H1 (cell line): ENCODE data around the gene NDUFAF7. TPM values are rescaled to one million over a fixed set of nuclear protein-coding genes. Genes with fewer than 3 reads are reported as not detected.
A peak's percentile ranks its signal among the peaks of the same experiment; 100 is the strongest.

ENCODE experiments used
- CTCF ChIA-PET: fragments of 300-600 bp; sonication (Branson Sonifier 250); formaldehyde crosslinking; loops from one replicate; lab custom pipeline; 2021; ENCODE audit not compliant: partially characterized antibody; lab: Charles Lee
- POLR2A ChIA-PET: fragments of 300-600 bp; sonication (Branson Sonifier 250); formaldehyde crosslinking; loops from one replicate; lab custom pipeline; 2021; ENCODE audit warnings: inconsistent platforms; ENCODE audit not compliant: partially characterized antibody; lab: Charles Lee
- DNase-seq, 2 experiments: peaks; one replicate each; pipeline versions ENCODE4 v3.0.0 to v3.0.0-alpha.2; 2010 to 2022; ENCODE audit warnings: low spot score in 2 of 2, low read depth in 1 of 2, mixed read lengths in 1 of 2
- FAIRE-seq: peaks from 2 replicates; lab custom pipeline; 2011; peaks lifted over from hg19 to GRCh38; lab: Jason Lieb, UNC
- H2AFZ ChIP-seq: 2 replicates; pipeline ENCODE4 v1.8.1; 2012; ENCODE audit warnings: low read length, inconsistent platforms
- H2AK5ac ChIP-seq: 2 replicates; pipeline ENCODE4 v1.6.1; 2013; ENCODE audit warnings: low read depth, low read length
- H2BK120ac ChIP-seq: replicated peaks from 2 replicates; pipeline ENCODE3; 2013; ENCODE audit warnings: low read depth, low read length, inconsistent platforms
- H2BK12ac ChIP-seq: 2 replicates; pipeline ENCODE4 v1.6.1; 2013; ENCODE audit warnings: low read depth, low read length
- H2BK15ac ChIP-seq: 2 replicates; pipeline ENCODE4 v1.6.1; 2013; ENCODE audit warnings: low read length
- H2BK20ac ChIP-seq: 2 replicates; pipeline ENCODE4 v1.6.1; 2013; ENCODE audit warnings: low read length
- H2BK5ac ChIP-seq: 2 replicates; pipeline ENCODE4 v1.6.1; 2013; ENCODE audit warnings: low read depth, low read length
- H3K14ac ChIP-seq: 2 replicates; pipeline ENCODE4 v1.6.1; 2013; ENCODE audit warnings: inconsistent platforms; ENCODE audit not compliant: insufficient read length
- H3K18ac ChIP-seq: 2 replicates; pipeline ENCODE4 v1.6.1; 2013; ENCODE audit warnings: low read length; ENCODE audit errors: extremely low read depth
- H3K23ac ChIP-seq: 2 replicates; pipeline ENCODE4 v1.6.1; 2013; ENCODE audit warnings: inconsistent platforms; ENCODE audit not compliant: insufficient read length
- H3K23me2 ChIP-seq: 2 replicates; pipeline ENCODE4 v1.6.1; 2013; ENCODE audit warnings: low read depth, low read length
- H3K27ac ChIP-seq: 2 replicates; pipeline ENCODE4 v1.6.1; 2011; ENCODE audit warnings: low read depth, low read length, inconsistent platforms
- H3K27me3 ChIP-seq, 4 experiments: replicated peaks in 1 of 4; 1 replicate in 1 of 4; 2 replicates in 3 of 4; pipeline versions ENCODE4 v1.6.1 to v1.8.1; 2011 to 2013; ENCODE audit warnings: low read length in 3 of 4, mild to moderate bottlenecking in 3 of 4, inconsistent platforms in 2 of 4, mixed read lengths in 2 of 4, moderate library complexity in 1 of 4; ENCODE audit not compliant: control insufficient read depth in 3 of 4, insufficient read depth in 3 of 4; ENCODE audit errors: extremely low read depth in 1 of 4
- H3K36me3 ChIP-seq, 4 experiments: 2 replicates each; pipeline versions ENCODE4 v1.6.1 to v1.8.1; 2011 to 2013; ENCODE audit warnings: mild to moderate bottlenecking in 4 of 4, low read length in 3 of 4, moderate library complexity in 2 of 4, control low read depth in 1 of 4, inconsistent platforms in 1 of 4; ENCODE audit not compliant: insufficient read depth in 4 of 4, control insufficient read depth in 2 of 4
- H3K4ac ChIP-seq: replicated peaks from 2 replicates; pipeline ENCODE3; 2013; ENCODE audit warnings: low read length, low read depth, mixed read lengths, inconsistent platforms; ENCODE audit not compliant: insufficient read length
- H3K4me1 ChIP-seq, 4 experiments: replicated peaks in 1 of 4; 1 replicate in 1 of 4; 2 replicates in 3 of 4; pipeline versions ENCODE4 v1.6.1 to v1.8.1; 2011 to 2013; ENCODE audit warnings: low read length in 3 of 4, inconsistent platforms in 2 of 4, mixed read lengths in 1 of 4; ENCODE audit not compliant: insufficient read depth in 4 of 4, control insufficient read depth in 3 of 4
- H3K4me2 ChIP-seq, 2 experiments: 2 replicates each; pipeline versions ENCODE4 v1.6.1 to v1.8.1; 2011 to 2013; ENCODE audit warnings: low read depth in 2 of 2, low read length in 2 of 2, control low read depth in 1 of 2, inconsistent platforms in 1 of 2, mild to moderate bottlenecking in 1 of 2; ENCODE audit not compliant: insufficient read depth in 1 of 2
- H3K4me3 ChIP-seq, 4 experiments: fragments of 200-600, 300-600 bp in 1 of 4; sonication (generic), shearing (Covaris generic), sonication (Bioruptor Twin) in 1 of 4; 2 replicates each; pipeline versions ENCODE4 v1.5.1 to v1.8.1; 2011 to 2016; ENCODE audit warnings: low read length in 4 of 4, low read depth in 3 of 4, control low read depth in 2 of 4, inconsistent platforms in 2 of 4, mild to moderate bottlenecking in 2 of 4, mixed read lengths in 1 of 4, moderate library complexity in 1 of 4; ENCODE audit not compliant: insufficient read depth in 2 of 4; ENCODE audit errors: extremely low read depth in 1 of 4
- H3K56ac ChIP-seq: replicated peaks from 2 replicates; pipeline ENCODE3; 2013; ENCODE audit warnings: low read depth, mild to moderate bottlenecking, mixed read lengths, low read length, inconsistent platforms; ENCODE audit not compliant: insufficient read length
- H3K79me1 ChIP-seq: 2 replicates; pipeline ENCODE4 v1.6.1; 2013; ENCODE audit warnings: low read depth, low read length, control low read depth
- H3K79me2 ChIP-seq, 2 experiments: 2 replicates each; pipeline versions ENCODE4 v1.6.1 to v1.8.1; 2012 to 2013; ENCODE audit warnings: low read length in 2 of 2, mild to moderate bottlenecking in 2 of 2, inconsistent platforms in 1 of 2; ENCODE audit not compliant: insufficient read depth in 2 of 2, control insufficient read depth in 1 of 2
- H3K9ac ChIP-seq, 4 experiments: replicated peaks in 1 of 4; 1 replicate in 1 of 4; 2 replicates in 3 of 4; pipeline versions ENCODE4 v1.6.1 to v1.8.1; 2011 to 2013; ENCODE audit warnings: low read depth in 3 of 4, low read length in 3 of 4, control low read depth in 2 of 4, mild to moderate bottlenecking in 2 of 4, moderate library complexity in 2 of 4, inconsistent platforms in 1 of 4; ENCODE audit errors: extremely low read depth in 1 of 4
- H3K9me3 ChIP-seq, 2 experiments: 2 replicates each; pipeline versions ENCODE4 v1.6.1 to v1.8.1; 2012 to 2013; ENCODE audit warnings: mild to moderate bottlenecking in 2 of 2, moderate library complexity in 2 of 2, control low read depth in 1 of 2, inconsistent platforms in 1 of 2, low read depth in 1 of 2, low read length in 1 of 2, mixed read lengths in 1 of 2; ENCODE audit not compliant: insufficient read depth in 2 of 2
- H4K20me1 ChIP-seq, 2 experiments: replicated peaks in 1 of 2; 2 replicates each; pipeline versions ENCODE3 to v1.8.1; 2011 to 2013; ENCODE audit warnings: inconsistent platforms in 2 of 2, low read length in 2 of 2, mild to moderate bottlenecking in 1 of 2; ENCODE audit not compliant: insufficient read depth in 2 of 2, control insufficient read depth in 1 of 2
- H4K5ac ChIP-seq: 2 replicates; pipeline ENCODE4 v1.6.1; 2013; ENCODE audit warnings: low read length, low read depth, mixed read lengths, inconsistent platforms; ENCODE audit not compliant: insufficient read length
- H4K8ac ChIP-seq: 2 replicates; pipeline ENCODE4 v1.8.0; 2013; ENCODE audit warnings: mild to moderate bottlenecking, moderate library complexity, low read length, inconsistent platforms; ENCODE audit not compliant: insufficient read depth; ENCODE audit errors: extremely low read depth
- H4K91ac ChIP-seq: replicated peaks from 2 replicates; pipeline ENCODE3; 2013; ENCODE audit warnings: low read length, mixed read lengths, inconsistent platforms; ENCODE audit not compliant: insufficient read length
- ASH2L ChIP-seq: fragments of 200-600, 300-600 bp; sonication (generic); IDR thresholded peaks from one replicate; pipeline ENCODE4 v1.7.1; 2017; ENCODE audit warnings: low read length
- CBX8 ChIP-seq: fragments of 300-800, 300-1000 bp; sonication (generic); IDR thresholded peaks from 2 replicates; pipeline ENCODE4 v1.7.1; 2016; ENCODE audit warnings: low read depth, low read length, borderline replicate concordance
- HDAC2 ChIP-seq, 2 experiments: fragments of 300-600 bp in 1 of 2; sonication (generic) in 1 of 2; IDR thresholded peaks; 2 replicates each; pipeline ENCODE4 v1.6.1; 2011 to 2012; ENCODE audit warnings: low read depth in 2 of 2, low read length in 2 of 2, mild to moderate bottlenecking in 2 of 2, moderate library complexity in 2 of 2, borderline replicate concordance in 1 of 2, inconsistent platforms in 1 of 2
- MAX ChIP-seq: IDR thresholded peaks from 2 replicates; pipeline ENCODE4 v1.6.1; 2012; ENCODE audit warnings: inconsistent platforms
- POLR2AphosphoS5 ChIP-seq: IDR thresholded peaks from 2 replicates; pipeline ENCODE4 v1.6.1; 2011; ENCODE audit warnings: low read depth, low read length
- RBBP5 ChIP-seq: IDR thresholded peaks from 2 replicates; pipeline ENCODE4 v1.7.1; 2012; ENCODE audit warnings: low read depth, mild to moderate bottlenecking, inconsistent platforms, low read length, moderate library complexity, borderline replicate concordance
- SAP30 ChIP-seq: fragments of 300-600 bp; sonication (generic); IDR thresholded peaks from 2 replicates; pipeline ENCODE4 v1.7.1; 2012; ENCODE audit warnings: low read length, moderate library complexity, mild to moderate bottlenecking, inconsistent platforms; ENCODE audit not compliant: insufficient read depth, insufficient replicate concordance
- SIN3A ChIP-seq, 2 experiments: IDR thresholded peaks in 1 of 2; conservative IDR thresholded peaks in 1 of 2; 2 replicates each; pipeline ENCODE4 v1.6.1; 2011 to 2012; ENCODE audit warnings: low read length in 2 of 2, improper control_type of control experiment in 1 of 2, low read depth in 1 of 2, mild to moderate bottlenecking in 1 of 2
- TAF1 ChIP-seq: IDR thresholded peaks from 2 replicates; pipeline ENCODE4 v1.6.1; 2011; ENCODE audit warnings: mild to moderate bottlenecking, low read depth, low read length
- WGBS, 2 experiments: shearing (Covaris generic) in 1 of 2; methylation state at CpG; one replicate each; pipeline versions ENCODE4 v1.1.6 to v1.1.7; 2013 to 2015; ENCODE audit warnings: low lambda C conversion rate in 2 of 2, mixed read lengths in 2 of 2, inconsistent platforms in 1 of 2, low coverage in 1 of 2, missing lambda C conversion rate in 1 of 2; ENCODE audit not compliant: insufficient replicate concordance in 2 of 2, insufficient coverage in 1 of 2, insufficient read length in 1 of 2; ENCODE audit errors: extremely low coverage in 1 of 2, missing lambda C conversion rate in 1 of 2; 5-methylcytosine and 5-hydroxymethylcytosine counted together
- polyA plus RNA-seq, 7 experiments: library from polyadenylated mRNA; depleted of rRNA in 3 of 7; stranded (reverse) in 5 of 7; unstranded in 2 of 7; fragments of >200 nt in 5 of 7; fragments of 200-250 nt in 2 of 7; gene quantifications; 1 replicate in 5 of 7; 2 replicates in 1 of 7; 4 replicates in 1 of 7; pipeline versions ENCODE4 v1.2.1 to v1.2.3, GENCODE V29; 2011 to 2013; ENCODE audit warnings: missing spikeins in 2 of 7, mixed read lengths in 2 of 7
- total RNA-seq: library from RNA; stranded (reverse); fragmentation: NEBNext Ultra II Directional; extraction: Animal tissue kit (Norgen Biotek cat#: 25700); gene quantifications from 2 replicates; pipeline ENCODE4 v1.2.1, GENCODE V29; 2021

Gene NDUFAF7
- total and polyA plus RNA-seq, 2 of the 8 experiments (the other 6 are each of a cell fraction or from before 2014, with no cell fraction given), result 50.2 to 56.0 TPM

GRCh38 chr2:37196320-37197195, 34.9 kb upstream of the NDUFAF7 start, which contains the start of gene CEBPZOS:
TSS of gene CEBPZOS (plus strand) at chr2:37196496. CDS start at chr2:37199705, 3,209 bp downstream.
- 42% methylated on average over 70 of the region's 72 CpGs; no CpG with 5 or more reads in 1 of the 2 experiments for WGBS, 2 experiments
- H3K4me1 ChIP-seq, result peaks cover 4 to 25% (median 8%) of the 10 kb centered on the region in 4 experiments; a peak in 5 of 7 replicates
- peaks cover 0 to 18% (median 9%) of the 10 kb centered on the region in 4 experiments; a peak in 5 of 8 replicates for H3K36me3 ChIP-seq
- no peaks in the 10 kb centered on the region for H3K9me3 ChIP-seq
- no peak within 1 kb of the TSS; the same call in 1 of the 2 replicates for H2BK15ac ChIP-seq
- peak within 1 kb of the TSS; percentile 92 for H3K18ac ChIP-seq
- peak within 1 kb of the TSS; percentile 85 for H2BK5ac ChIP-seq
- H3K79me1 ChIP-seq, result no peaks in the 10 kb centered on the region
- peak within 1 kb of the TSS; percentile 49; the same call in 1 of the 2 replicates for H3K27ac ChIP-seq
- H2AK5ac ChIP-seq, result no peak within 1 kb of the TSS; the same call in 1 of the 2 replicates
- H3K14ac ChIP-seq, result no peak within 1 kb of the TSS
- H4K20me1 ChIP-seq, result no peaks in the 10 kb centered on the region
- H3K4me3 ChIP-seq, result peak within 1 kb of the TSS; percentile 65 to 87 (median 69)
- ChIA-PET CTCF (interaction anchor here (0.8 to 8.8 kb wide), 5 partner anchors 8 to 28 kb away, joined by 3 to 48 read pairs (median 6); no protein-coding TSS in a partner anchor), POLR2A (interaction anchor here (0.7 to 2.6 kb wide), 9 partner anchors 9 to 46 kb away, joined by 3 to 7 read pairs (median 4); no protein-coding TSS in a partner anchor)
- H4K5ac ChIP-seq, result peak within 1 kb of the TSS; percentile 68
- H3K79me2 ChIP-seq, result peaks cover 5 to 29% of the 10 kb centered on the region in 2 experiments; a peak in 3 of 4 replicates
- peak within 1 kb of the TSS; percentile 19 for H3K4ac ChIP-seq
- peak within 1 kb of the TSS; percentile 52 to 70 (median 62) for H3K9ac ChIP-seq
- no peak within 1 kb of the TSS for H2AFZ ChIP-seq
- H3K23me2 ChIP-seq, result peaks cover 6% of the 10 kb centered on the region
- DNase-seq (peak; percentile 70 to 80), FAIRE-seq (no peak)
- H4K91ac ChIP-seq, result peak within 1 kb of the TSS; percentile 60
- H2BK12ac ChIP-seq, result peak within 1 kb of the TSS; percentile 75; the same call in 1 of the 2 replicates
- no peaks in the 10 kb centered on the region for H3K27me3 ChIP-seq
- H4K8ac ChIP-seq, result peak within 1 kb of the TSS; percentile 86
- no peak within 1 kb of the TSS for H3K23ac ChIP-seq
- H3K56ac ChIP-seq, result peak within 1 kb of the TSS; percentile 48
- H2BK20ac ChIP-seq, result no peak within 1 kb of the TSS
- peak within 1 kb of the TSS; percentile 48 to 76 for H3K4me2 ChIP-seq
- no peak within 1 kb of the TSS for H2BK120ac ChIP-seq
- TF ChIP-seq SAP30 (peak; percentile 32), CBX8 (no peak), ASH2L (peak; percentile 37), POLR2AphosphoS5 (peak; percentile 21; the same call in 1 of the 2 replicates), TAF1 (peak; percentile 54; the same call in 1 of the 2 replicates), RBBP5 (peak; percentile 44; the same call in 1 of the 2 replicates), SIN3A (conservative IDR thresholded peaks at IDR 0.05 in 1 of 2, IDR thresholded peaks at IDR 0.05 in 1 of 2; ENCODE audit: low read depth in 1 of 2, low read length in 2 of 2) (0 out of 4 replicates have a peak, but pooled peaks of 1 of the 2 experiments have one; percentile 26), HDAC2 (IDR thresholded peaks at IDR 0.05; ENCODE audit: borderline replicate concordance in 1 of 2, low read depth in 2 of 2, low read length in 2 of 2) (no peak; a peak in 1 of 4 replicates), MAX (no peak)
